Chondrocyte (in vitro differentiated cells): ENCODE data around the gene KRT84. TPM values are rescaled to one million over a fixed set of nuclear protein-coding genes. Genes with fewer than 3 reads are reported as not detected.

Source experiments
- DNase-seq: peaks from one replicate; pipeline ENCODE4 v3.0.0; 2021; ENCODE audit warnings: mixed read lengths, low spot score
- H3K27ac Mint-ChIP-seq: one replicate; pipeline ENCODE4 v1.8.0; 2021; ENCODE audit warnings: mild to moderate bottlenecking, moderate library complexity, mixed read lengths; ENCODE audit not compliant: unreplicated experiment
- H3K27me3 Mint-ChIP-seq: 2 replicates; pipeline ENCODE4 v1.8.0; 2021; ENCODE audit warnings: low read depth, mixed read lengths
- H3K36me3 Mint-ChIP-seq: 2 replicates; pipeline ENCODE4 v1.8.0; 2021; ENCODE audit warnings: low read depth, mixed read lengths
- H3K4me1 Mint-ChIP-seq: 2 replicates; pipeline ENCODE4 v1.8.0; 2021; ENCODE audit warnings: low read depth, mild to moderate bottlenecking, mixed read lengths
- H3K4me3 Mint-ChIP-seq: one replicate; pipeline ENCODE4 v1.8.0; 2021; ENCODE audit warnings: mild to moderate bottlenecking, moderate library complexity, mixed read lengths; ENCODE audit not compliant: unreplicated experiment
- H3K9me3 Mint-ChIP-seq: 2 replicates; pipeline ENCODE4 v1.8.0; 2021; ENCODE audit warnings: low read depth, mixed read lengths
- CTCF ChIP-seq: fragments of 200-600 bp; sonication (generic); IDR thresholded peaks from 2 replicates; pipeline ENCODE4 v1.5.0; 2021; ENCODE audit warnings: antibody characterized with exemption, mild to moderate bottlenecking, moderate library complexity
- total RNA-seq: library from RNA; stranded (reverse); gene quantifications from 3 replicates; pipeline ENCODE4 v1.2.1, GENCODE V29; 2021

KRT84 gene
- total RNA-seq, 1 donor from 2014 or later, result not detected

- no peak overlapping the region for H3K27ac Mint-ChIP-seq
- peaks cover 57% of the 10 kb centered on the region for H3K27me3 Mint-ChIP-seq
- TF ChIP-seq CTCF, result no peak
- no peaks in the 10 kb centered on the region for H3K9me3 Mint-ChIP-seq
- peaks cover 4% of the 10 kb centered on the region for H3K36me3 Mint-ChIP-seq
- no peak for DNase-seq
- peaks cover 2% of the 10 kb centered on the region for H3K4me1 Mint-ChIP-seq
- H3K4me3 Mint-ChIP-seq, result no peak overlapping the region
These were observed 38.4 kb upstream of the KRT84 start for GRCh38 chr12:52423661-52424500.

GRCh38 chr12:52423035-52423434 lies 37.6 kb upstream of the KRT84 start:
- H3K4me1 Mint-ChIP-seq, result peaks cover 2% of the 10 kb centered on the region
- H3K36me3 Mint-ChIP-seq, result peaks cover 2% of the 10 kb centered on the region
- no peaks in the 10 kb centered on the region for H3K9me3 Mint-ChIP-seq
- no peak for TF ChIP-seq CTCF
- peaks cover 50% of the 10 kb centered on the region for H3K27me3 Mint-ChIP-seq
- no peak overlapping the region for H3K27ac Mint-ChIP-seq
- no peak overlapping the region for H3K4me3 Mint-ChIP-seq
- DNase-seq, result no peak

- Mint-ChIP-seq H3K4me1 (peaks cover 12% of the 10 kb centered on the region), H3K4me3 (no peak overlapping the region), H3K27me3 (peaks cover 30% of the 10 kb centered on the region), H3K36me3 (peaks cover 2% of the 10 kb centered on the region), H3K9me3 (no peaks in the 10 kb centered on the region), H3K27ac (peak overlapping the region; percentile 43)
- no peak for DNase-seq
- TF ChIP-seq CTCF, result no peak
These were observed 34.2 kb upstream of the KRT84 start for GRCh38 chr12:52419656-52420055.

- H3K36me3 Mint-ChIP-seq, result peaks cover 2% of the 10 kb centered on the region
- H3K9me3 Mint-ChIP-seq, result no peaks in the 10 kb centered on the region
- H3K27me3 Mint-ChIP-seq, result peaks cover 30% of the 10 kb centered on the region
- H3K27ac Mint-ChIP-seq, result no peak overlapping the region
- TF ChIP-seq CTCF, result no peak
- peaks cover 12% of the 10 kb centered on the region for H3K4me1 Mint-ChIP-seq
- H3K4me3 Mint-ChIP-seq, result no peak overlapping the region
- DNase-seq, result no peak
These were observed 33.2 kb upstream of the KRT84 start for GRCh38 chr12:52418576-52419110.

GRCh38 chr12:52417740-52418139 lies 32.3 kb upstream of the KRT84 start:
- H3K36me3 Mint-ChIP-seq, result no peaks in the 10 kb centered on the region
- peaks cover 26% of the 10 kb centered on the region for H3K27me3 Mint-ChIP-seq
- H3K9me3 Mint-ChIP-seq, result no peaks in the 10 kb centered on the region
- H3K27ac Mint-ChIP-seq, result no peak overlapping the region
- DNase-seq, result no peak
- TF ChIP-seq CTCF, result no peak
- peaks cover 12% of the 10 kb centered on the region for H3K4me1 Mint-ChIP-seq
- no peak overlapping the region for H3K4me3 Mint-ChIP-seq
